Loucy (cell line): ENCODE measurements around the gene PTPA.
A peak's percentile ranks its signal among the peaks of the same experiment; 100 is the strongest.

Experiments
- H2AFZ ChIP-seq: fragments of 200-600 bp; sonication (generic); 2 replicates; pipeline ENCODE4 v1.6.0; 2016; ENCODE audit warnings: antibody characterized with exemption, mild to moderate bottlenecking, low read length, moderate library complexity
- H3F3A ChIP-seq: fragments of 200-600 bp; 2 replicates; pipeline ENCODE4 v1.6.0; 2016; ENCODE audit warnings: antibody characterized with exemption, low read depth, mild to moderate bottlenecking
- H3K27me3 ChIP-seq: fragments of 200-600 bp; sonication (generic); 2 replicates; pipeline ENCODE4 v1.6.1; 2014; ENCODE audit warnings: low read length, mild to moderate bottlenecking; ENCODE audit not compliant: insufficient read depth, poor library complexity, severe bottlenecking
- H3K36me3 ChIP-seq: fragments of 200-600 bp; sonication (generic); 2 replicates; pipeline ENCODE4 v1.6.1; 2016; ENCODE audit warnings: low read length; ENCODE audit not compliant: insufficient read depth
- H3K4me1 ChIP-seq: fragments of 200-600 bp; sonication (generic); 2 replicates; pipeline ENCODE4 v1.5.1; 2014; ENCODE audit warnings: low read length, mild to moderate bottlenecking; ENCODE audit not compliant: insufficient read depth, poor library complexity, severe bottlenecking
- H3K4me2 ChIP-seq: fragments of 200-600 bp; sonication (generic); 2 replicates; pipeline ENCODE4 v1.6.0; 2014; ENCODE audit warnings: antibody characterized with exemption, low read length, low read depth, mild to moderate bottlenecking; ENCODE audit not compliant: poor library complexity, severe bottlenecking
- H3K4me3 ChIP-seq: fragments of 200-600 bp; sonication (generic); 2 replicates; pipeline ENCODE4 v1.5.1; 2014; ENCODE audit warnings: low read length, mild to moderate bottlenecking, mixed read lengths; ENCODE audit not compliant: poor library complexity, severe bottlenecking
- H3K79me2 ChIP-seq: fragments of 200-600 bp; sonication (generic); 2 replicates; pipeline ENCODE4 v1.6.1; 2014; ENCODE audit warnings: low read length; ENCODE audit not compliant: insufficient read depth
- H3K9ac ChIP-seq: fragments of 200-600 bp; sonication (generic); 2 replicates; pipeline ENCODE4 v1.6.0; 2014; ENCODE audit warnings: mild to moderate bottlenecking, low read depth, low read length, moderate library complexity; ENCODE audit not compliant: poor library complexity, severe bottlenecking
- H3K9me2 ChIP-seq: fragments of 200-600 bp; sonication (generic); replicated peaks from 2 replicates; pipeline ENCODE4 v1.6.1; 2016; ENCODE audit warnings: low read depth, low read length, mixed read lengths
- H3K9me3 ChIP-seq: fragments of 200-600 bp; sonication (generic); 2 replicates; pipeline ENCODE4 v1.6.1; 2014; ENCODE audit warnings: mild to moderate bottlenecking, antibody characterized with exemption, low read length, low read depth; ENCODE audit not compliant: insufficient read depth
- H4K20me1 ChIP-seq: fragments of 200-600 bp; sonication (generic); 2 replicates; pipeline ENCODE4 v1.6.0; 2014; ENCODE audit warnings: antibody characterized with exemption, low read length, mild to moderate bottlenecking; ENCODE audit not compliant: insufficient read depth, poor library complexity, severe bottlenecking
- EZH2phosphoT487 ChIP-seq: fragments of 200-600 bp; IDR thresholded peaks from 2 replicates; pipeline ENCODE4 v1.6.1; 2018; ENCODE audit warnings: antibody characterized with exemption, mild to moderate bottlenecking, moderate library complexity, borderline replicate concordance
- TF ChIP-seq, protein P1 (sequence below): fragments of 200-600 bp; sonication (generic); conservative IDR thresholded peaks from 2 replicates; pipeline ENCODE4 v1.5.1; 2014; ENCODE audit warnings: mild to moderate bottlenecking, antibody characterized with exemption, low read length

Gene PTPA

DNA sequence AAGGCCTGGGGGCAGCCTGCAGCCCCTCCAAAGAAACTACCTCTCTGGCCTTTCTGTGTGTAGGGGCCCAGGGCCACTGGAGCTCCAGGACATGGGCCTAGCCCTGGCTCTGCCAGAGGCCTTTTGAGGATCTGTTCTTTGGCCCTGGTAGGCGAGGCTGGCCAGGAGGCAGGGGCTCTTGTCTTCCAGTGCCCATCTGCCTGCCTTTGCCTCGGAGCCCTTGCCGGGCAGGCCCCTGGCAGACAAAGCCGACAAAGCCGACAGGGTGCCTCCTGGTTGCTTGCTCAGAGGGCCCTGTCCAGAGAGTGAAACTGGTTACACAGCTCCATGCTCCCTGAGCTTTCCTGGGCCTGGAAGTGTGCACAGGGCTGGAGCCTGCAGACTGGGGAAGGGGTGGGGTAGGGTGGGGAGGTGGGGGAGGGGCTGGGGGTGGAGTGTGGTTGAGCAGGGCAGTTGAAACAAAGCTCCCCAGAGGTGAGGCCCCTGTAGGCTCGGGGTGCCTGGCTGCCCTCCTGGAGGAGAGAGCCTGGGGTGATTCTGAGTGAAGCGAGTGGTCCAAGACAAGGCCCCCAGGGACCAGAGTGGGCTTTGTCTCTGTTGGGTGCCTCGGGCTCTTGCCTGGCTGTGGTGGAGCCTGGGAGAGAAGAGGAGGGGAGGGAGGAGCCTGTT, 29.3 kb downstream of the PTPA start:
- H3K36me3 ChIP-seq, result peaks cover 22% of the 10 kb centered on the region; the same call in 1 of the 2 replicates
- H3K4me3 ChIP-seq, result peak overlapping the region; percentile 82
- H2AFZ ChIP-seq, result no peak overlapping the region
- peak overlapping the region; percentile 100 for H3K9ac ChIP-seq
- peaks cover 19% of the 10 kb centered on the region for H3K79me2 ChIP-seq
- H3K4me1 ChIP-seq, result peaks cover 37% of the 10 kb centered on the region
- no peak for TF ChIP-seq EZH2phosphoT487
- TF ChIP-seq, protein P1, sequence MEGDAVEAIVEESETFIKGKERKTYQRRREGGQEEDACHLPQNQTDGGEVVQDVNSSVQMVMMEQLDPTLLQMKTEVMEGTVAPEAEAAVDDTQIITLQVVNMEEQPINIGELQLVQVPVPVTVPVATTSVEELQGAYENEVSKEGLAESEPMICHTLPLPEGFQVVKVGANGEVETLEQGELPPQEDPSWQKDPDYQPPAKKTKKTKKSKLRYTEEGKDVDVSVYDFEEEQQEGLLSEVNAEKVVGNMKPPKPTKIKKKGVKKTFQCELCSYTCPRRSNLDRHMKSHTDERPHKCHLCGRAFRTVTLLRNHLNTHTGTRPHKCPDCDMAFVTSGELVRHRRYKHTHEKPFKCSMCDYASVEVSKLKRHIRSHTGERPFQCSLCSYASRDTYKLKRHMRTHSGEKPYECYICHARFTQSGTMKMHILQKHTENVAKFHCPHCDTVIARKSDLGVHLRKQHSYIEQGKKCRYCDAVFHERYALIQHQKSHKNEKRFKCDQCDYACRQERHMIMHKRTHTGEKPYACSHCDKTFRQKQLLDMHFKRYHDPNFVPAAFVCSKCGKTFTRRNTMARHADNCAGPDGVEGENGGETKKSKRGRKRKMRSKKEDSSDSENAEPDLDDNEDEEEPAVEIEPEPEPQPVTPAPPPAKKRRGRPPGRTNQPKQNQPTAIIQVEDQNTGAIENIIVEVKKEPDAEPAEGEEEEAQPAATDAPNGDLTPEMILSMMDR, result no peak
- H4K20me1 ChIP-seq, result peaks cover 3% of the 10 kb centered on the region
- H3K9me3 ChIP-seq, result no peaks in the 10 kb centered on the region
- H3K4me2 ChIP-seq, result peak overlapping the region; percentile 80
- 0 out of 2 replicates have a peak, but pooled peaks cover 3% of the 10 kb centered on the region for H3F3A ChIP-seq
- no peaks in the 10 kb centered on the region for H3K27me3 ChIP-seq
- no peaks in the 10 kb centered on the region for H3K9me2 ChIP-seq

DNA sequence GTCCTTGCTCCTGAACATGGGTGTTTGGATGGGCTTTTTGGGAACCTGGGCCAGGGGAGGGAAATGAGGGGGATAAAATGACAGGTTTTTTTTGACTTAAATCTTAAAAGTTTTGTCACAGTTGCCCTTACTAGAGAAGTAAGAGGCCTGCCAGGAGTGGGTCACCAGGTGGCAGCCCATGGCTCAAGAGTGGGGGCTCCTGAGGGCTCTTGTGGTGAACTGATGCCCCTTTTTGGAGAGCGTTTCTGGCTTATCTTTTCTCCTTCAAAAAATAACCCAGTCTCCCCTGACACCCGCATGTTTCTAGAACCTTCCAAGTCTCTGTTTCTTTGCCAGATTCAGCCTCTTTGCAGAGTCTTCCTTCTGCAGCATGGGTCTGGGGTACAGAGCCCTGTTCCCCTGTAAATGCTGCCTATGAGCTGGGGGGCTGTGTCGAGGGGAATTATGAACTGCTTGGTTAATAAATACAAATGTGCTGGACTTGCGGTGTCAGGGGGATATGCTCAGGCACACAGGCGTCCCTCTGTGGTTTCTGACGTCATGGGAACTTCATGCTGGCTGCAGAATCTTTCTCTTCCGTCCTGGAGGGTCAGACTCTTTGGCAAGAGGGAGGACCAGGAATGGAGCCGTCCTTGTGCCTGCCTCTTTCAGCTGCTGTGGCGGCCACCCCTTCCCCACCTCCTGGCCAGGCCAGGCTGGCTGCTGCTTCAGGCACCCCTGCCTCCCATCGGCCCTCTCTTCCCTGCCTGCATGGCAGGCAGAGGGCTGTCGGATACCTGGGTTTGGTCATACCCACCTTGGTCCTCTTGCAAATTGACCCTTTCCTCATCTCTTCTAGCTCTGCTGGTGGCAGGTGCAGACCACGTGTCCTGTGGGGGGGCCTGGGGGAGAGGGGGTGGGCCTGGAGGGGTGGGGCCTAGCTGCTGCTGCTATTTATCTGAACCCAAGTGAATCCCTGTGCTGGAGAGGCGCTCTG, 30.1 kb downstream of the PTPA start:
- peaks cover 37% of the 10 kb centered on the region for H3K4me1 ChIP-seq
- no peaks in the 10 kb centered on the region for H3K9me2 ChIP-seq
- no peaks in the 10 kb centered on the region for H3K27me3 ChIP-seq
- H3K9me3 ChIP-seq, result no peaks in the 10 kb centered on the region
- H3K36me3 ChIP-seq, result peaks cover 22% of the 10 kb centered on the region; the same call in 1 of the 2 replicates
- TF ChIP-seq, protein P1, result no peak
- TF ChIP-seq EZH2phosphoT487, result no peak
- peak overlapping the region; percentile 100 for H3K9ac ChIP-seq
- peak overlapping the region; percentile 80 for H3K4me2 ChIP-seq
- H3K79me2 ChIP-seq, result peaks cover 19% of the 10 kb centered on the region
- no peak overlapping the region for H2AFZ ChIP-seq
- peak overlapping the region; percentile 82 for H3K4me3 ChIP-seq
- peaks cover 3% of the 10 kb centered on the region for H4K20me1 ChIP-seq
- 0 out of 2 replicates have a peak, but pooled peaks cover 3% of the 10 kb centered on the region for H3F3A ChIP-seq

DNA sequence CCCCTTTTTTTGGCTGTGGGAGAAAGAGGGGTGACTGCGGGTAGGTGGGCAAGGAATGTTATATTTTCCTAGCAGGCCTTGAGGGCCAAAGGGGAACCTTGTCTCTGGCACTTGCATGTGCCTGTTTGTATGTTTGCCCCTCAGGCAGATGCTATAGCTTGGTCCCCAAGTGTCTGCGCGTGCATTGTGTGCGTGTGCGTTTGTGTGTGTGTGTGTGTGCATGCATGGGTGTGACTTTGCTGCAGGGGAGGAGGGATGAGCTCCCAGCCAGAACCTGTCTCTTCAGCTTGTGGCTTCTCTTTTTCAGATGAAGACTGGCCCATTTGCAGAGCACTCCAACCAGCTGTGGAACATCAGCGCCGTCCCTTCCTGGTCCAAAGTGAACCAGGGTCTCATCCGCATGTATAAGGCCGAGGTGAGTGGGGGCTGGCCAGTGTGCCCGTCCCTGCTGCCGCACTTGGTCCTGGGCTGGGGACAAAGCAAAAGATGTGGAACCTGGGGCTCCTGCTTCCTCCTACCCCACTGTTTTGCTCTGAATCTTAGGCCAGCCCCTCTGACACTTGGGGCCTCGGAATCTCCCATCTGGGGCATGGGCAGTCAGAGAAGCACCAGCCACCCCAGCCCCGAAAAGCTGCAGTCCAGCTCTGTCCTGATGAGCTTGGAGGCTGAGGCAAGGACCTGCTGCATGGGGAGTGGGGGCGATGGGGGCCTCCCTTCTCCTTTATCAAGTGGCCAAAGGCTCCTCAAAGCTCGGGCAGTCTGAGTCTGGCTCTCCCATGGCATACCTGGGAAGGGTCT, 31.1 kb downstream of the PTPA start:
- peaks cover 19% of the 10 kb centered on the region for H3K79me2 ChIP-seq
- H3K9ac ChIP-seq, result peak overlapping the region; percentile 100
- no peak overlapping the region for H2AFZ ChIP-seq
- TF ChIP-seq, protein P1, result no peak
- no peak for TF ChIP-seq EZH2phosphoT487
- peak overlapping the region; percentile 82 for H3K4me3 ChIP-seq
- 0 out of 2 replicates have a peak, but pooled peaks cover 3% of the 10 kb centered on the region for H3F3A ChIP-seq
- H3K9me3 ChIP-seq, result no peaks in the 10 kb centered on the region
- peak overlapping the region; percentile 80 for H3K4me2 ChIP-seq
- H4K20me1 ChIP-seq, result peaks cover 3% of the 10 kb centered on the region
- peaks cover 12% of the 10 kb centered on the region; the same call in 1 of the 2 replicates for H3K36me3 ChIP-seq
- H3K27me3 ChIP-seq, result no peaks in the 10 kb centered on the region
- H3K9me2 ChIP-seq, result no peaks in the 10 kb centered on the region
- H3K4me1 ChIP-seq, result peaks cover 37% of the 10 kb centered on the region
